NOMO-1 (cell line): ENCODE results near the gene ANKS3.

Source experiments
- DNase-seq, 2 experiments: peaks; one replicate each; lab custom pipeline; 2025; ENCODE audit not compliant: unreplicated experiment in 2 of 2; lab: John Stamatoyannopoulos, UW

The ANKS3 gene

DNA sequence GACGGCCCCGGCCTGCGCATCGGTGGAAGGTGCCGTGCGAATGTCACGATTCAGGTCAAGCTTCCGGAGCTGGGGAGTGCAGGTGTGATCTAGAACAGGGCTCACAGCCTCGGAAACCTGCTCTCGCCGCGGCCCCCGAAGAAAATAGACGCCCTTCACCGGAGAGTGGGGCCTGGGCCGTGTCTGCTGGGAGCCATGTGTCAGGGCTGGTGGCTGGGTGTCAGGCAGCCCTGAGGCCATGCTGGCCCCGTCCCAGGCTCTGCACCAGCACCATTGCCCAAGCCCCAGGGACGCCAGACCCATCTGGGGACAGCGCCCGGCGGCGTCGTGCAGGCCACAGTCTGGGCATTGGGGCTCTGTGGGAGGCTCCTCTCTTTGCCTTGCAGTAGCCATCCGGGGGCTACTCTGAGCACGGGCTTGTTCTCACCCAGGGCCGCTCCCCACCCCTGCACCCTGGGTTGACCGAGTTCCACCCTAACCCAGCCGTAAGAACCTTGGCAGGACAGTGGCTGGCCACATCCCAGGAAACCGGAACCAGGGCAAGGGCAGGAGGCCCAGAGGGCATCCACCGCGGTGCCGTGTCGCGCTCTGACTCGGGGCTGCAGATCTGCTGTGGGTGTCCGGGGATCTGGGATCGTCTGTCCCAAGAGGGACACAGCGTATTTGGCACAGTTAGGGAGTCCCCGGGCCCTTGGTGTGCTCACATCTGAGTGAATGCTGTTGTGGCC is 46.0 kb downstream of the ANKS3 start:
- DNase-seq = no peak

DNA sequence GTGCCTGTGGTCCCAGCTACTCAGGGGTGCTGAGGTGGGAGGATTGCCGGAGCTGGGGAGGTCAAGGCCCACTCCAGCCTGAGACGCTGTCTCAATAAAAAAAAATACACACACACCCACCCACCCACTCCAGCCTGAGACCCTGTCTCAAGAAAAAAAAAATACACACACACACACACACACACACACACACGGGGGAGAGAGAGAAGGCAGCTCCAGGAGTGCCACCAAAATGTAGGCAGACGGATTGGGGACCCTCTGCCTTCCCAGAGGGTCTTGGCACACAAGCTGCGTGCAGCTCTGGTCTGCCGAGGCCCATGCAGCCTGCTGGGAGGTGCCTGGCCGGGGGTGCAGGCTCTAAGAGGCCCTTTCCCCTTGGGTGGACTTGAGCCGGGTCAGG is 46.7 kb downstream of the ANKS3 start:
- no peak for DNase-seq

DNA sequence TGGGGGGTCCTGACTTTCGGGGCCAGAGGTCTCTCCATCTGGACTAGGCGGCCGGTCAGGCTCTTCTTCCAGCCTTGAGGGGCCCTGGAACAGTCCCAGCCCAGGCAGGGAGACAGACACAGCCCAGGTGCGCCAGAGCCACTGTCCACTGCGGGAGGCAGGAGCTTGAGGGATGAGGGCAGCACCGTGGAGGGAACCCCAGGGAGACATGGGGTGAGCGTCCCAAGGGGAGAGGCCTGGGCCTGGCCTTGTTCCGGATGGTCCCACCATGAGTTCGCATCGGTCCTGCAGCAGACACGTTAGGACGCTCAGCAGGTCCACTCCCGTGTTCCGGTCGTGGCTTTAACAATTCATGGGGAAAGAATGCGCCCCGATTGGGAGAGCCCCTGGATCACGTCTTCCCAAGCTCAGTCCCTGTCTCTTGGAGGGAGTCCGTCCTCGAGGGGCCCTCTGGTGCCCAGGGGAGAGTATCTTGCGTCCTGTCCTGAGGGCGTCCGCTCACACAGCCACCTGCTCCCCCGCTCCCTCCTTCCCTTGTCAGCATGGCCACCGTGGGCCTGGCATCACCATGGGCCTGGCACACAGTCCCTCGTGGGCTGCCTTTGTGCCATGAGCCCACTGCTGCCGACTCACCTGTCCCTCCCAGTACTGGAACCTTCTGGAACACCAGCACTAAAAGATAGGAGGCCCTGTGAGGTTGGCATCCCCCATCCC is 47.4 kb downstream of the ANKS3 start:
- DNase-seq = no peak

DNA sequence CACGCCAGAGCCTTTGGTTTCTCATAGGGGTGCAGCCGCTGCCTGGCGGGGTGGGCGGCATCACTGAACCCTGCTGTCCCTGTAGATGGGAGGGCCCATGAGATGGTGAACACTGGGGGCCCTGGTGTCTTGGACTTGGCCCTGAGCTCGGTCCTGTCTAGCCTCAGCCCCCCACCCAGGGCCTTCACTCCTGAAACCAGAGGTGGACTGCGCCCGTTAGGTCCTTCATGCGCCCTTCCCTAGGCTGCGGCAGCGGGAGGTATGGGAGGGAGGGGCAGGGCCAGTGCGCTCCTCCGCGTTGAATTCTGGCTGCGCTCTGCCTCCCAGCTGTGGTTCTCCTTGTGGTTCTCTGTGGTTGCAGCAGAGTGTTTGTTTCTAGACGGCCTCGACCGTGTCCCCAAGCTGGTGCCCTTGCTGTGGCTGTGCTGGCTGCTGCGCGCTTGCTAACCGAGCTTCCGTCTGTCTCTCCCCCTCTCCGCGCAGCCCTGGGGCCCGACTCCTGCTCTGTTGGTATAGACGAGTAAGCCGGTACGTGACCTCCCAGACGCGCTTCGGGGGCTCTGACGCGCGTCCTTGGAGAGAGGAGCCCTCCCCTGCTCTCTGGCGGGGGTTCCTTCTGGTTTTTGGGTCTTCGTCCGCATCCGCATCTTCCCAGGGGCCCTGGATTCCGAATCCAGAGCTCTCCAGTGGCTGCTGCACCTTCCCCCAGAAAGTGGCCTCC is 48.1 kb downstream of the ANKS3 start:
- no peak for DNase-seq

DNA sequence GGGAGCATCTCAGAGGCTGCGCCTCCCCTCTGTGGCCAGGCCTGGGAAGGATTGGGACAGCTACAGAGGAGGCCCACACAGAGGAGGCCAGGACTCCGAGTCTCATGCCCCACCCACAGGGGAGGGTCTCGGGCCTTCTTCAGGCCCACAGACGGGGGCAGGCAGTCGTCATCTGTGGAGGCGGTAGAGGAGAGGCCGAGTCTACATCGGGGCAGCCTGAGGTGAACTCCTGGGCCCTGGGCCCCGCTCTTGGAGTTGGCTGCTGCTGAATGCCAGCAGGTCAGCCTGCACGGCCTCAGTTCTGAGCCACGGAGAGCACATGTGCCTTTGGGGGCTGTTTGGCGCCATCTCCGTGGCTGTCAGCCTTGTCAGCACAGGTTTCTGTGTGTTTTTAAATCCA is 48.8 kb downstream of the ANKS3 start:
- DNase-seq = no peak

DNA sequence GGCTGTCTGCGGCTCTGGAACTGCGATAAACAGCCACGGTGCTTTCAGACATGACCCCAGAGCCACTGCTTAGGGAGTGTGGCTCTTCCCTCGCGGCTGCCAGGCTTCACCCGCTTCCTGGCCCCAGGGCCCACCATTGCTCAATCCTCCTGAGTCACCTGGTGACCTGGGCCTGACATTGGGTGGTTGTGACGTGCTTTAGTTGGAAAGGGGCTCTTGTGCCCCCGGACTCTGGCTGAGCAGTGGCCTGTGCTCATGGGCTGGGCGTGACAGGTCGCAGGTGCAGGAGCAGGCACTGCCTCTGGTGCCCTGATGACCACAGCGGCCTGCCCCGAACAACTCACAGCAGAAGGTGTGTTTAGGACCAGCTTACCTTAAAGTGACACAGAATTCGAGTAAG is 49.3 kb downstream of the ANKS3 start:
- no peak for DNase-seq

DNA sequence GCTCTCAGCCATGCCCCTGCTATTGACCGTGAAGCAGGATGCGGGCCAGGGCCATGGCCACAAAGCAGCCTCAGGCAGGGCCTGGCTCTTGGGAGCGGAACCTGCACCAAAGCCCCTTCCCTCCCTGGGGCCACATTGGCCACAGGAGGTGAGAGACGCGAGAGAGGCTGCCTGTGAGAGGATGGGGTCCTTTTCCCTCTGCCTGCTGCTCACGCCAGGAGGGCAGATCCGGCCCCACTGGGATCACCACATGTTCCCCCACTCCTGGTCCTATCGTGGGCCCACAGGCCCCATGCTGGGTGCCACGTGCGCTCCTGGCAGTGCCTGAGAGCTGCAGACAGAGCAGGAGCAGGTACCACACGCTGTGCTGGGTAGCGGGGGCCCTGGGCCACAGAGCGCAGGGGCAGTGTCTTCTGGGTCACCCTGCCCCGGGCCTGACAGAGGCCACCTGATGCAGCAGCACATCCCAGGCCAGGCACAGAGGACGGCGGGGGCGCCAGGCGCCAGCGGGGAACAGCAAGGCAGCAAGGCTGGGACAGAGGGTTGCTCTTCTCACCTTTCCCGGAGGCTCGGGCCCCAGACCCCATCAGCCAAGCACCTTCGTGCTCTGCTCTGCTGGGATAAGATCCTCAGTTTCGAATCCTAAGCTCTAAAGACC is 49.9 kb downstream of the ANKS3 start:
- no peak for DNase-seq

DNA sequence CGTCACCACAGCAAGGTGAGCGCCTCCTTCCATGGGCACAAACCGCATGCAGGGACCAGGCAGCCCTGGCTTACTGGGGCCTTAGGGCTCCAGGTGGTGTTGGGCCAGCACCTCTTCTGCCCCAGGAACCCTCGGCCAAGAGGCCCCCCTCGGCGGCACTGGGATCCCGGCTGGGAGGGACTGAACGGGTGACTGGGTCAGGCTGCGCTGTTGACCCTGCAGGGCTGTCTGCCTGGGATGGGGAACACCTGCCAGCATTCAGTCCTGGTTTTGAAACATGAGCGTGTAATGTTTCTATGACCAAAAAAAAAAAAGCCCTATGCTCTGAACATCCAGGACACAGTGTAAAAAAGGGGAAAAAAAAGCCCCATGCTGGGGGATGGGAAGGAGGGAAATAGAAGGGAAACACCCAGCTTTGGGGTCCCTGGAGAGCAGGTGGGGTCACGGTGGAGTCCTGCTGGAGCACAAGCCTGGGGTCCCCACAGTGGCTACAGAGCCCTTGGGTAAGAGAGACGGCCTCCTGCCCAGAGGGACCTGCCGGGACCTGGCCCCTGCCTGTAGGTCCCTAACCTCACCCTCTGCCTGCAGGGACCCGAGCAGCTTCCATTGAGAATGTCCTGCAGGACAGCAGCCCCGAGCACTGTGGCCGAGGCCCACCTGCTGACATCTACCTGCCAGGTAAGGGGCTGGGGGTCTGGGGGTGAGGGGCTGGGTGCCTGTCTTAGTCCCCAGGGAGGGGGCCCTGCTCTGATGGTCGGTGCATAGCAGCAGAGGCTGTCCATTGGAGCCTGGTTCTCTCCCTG is 50.6 kb downstream of the ANKS3 start:
- no peak for DNase-seq

DNA sequence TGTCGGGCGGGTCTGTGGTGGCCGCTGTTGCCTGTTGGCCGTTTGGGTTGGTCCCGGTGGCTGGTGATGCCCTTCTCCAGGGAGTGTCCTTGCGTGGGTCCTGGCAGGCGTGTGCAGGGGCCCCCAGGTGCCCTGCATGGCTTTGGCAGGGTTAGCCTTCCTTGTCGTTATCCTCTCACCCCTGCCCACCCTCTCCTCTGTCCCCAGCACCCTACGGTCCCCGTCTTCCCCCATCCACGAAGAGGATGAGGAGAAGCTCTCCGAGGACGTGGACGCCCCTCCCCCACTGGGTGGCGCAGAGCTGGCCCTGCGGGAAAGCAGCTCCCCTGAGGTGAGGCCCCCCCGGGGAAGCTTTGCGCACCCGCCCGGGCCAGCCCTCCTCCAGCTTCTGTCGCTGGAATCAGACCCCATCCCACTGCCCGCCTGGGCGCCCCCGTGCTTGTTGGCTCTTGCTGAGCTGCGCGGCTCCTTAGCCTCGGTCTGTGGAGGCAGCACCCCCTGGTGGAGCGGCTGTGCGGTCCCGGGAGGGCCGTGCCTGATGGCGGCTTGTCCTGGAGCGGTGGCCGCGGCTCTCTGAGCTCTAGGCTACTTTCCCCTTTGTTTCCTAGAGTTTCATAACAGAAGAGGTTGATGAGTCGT is 51.3 kb downstream of the ANKS3 start:
- DNase-seq = peak; percentile 74 to 76

DNA sequence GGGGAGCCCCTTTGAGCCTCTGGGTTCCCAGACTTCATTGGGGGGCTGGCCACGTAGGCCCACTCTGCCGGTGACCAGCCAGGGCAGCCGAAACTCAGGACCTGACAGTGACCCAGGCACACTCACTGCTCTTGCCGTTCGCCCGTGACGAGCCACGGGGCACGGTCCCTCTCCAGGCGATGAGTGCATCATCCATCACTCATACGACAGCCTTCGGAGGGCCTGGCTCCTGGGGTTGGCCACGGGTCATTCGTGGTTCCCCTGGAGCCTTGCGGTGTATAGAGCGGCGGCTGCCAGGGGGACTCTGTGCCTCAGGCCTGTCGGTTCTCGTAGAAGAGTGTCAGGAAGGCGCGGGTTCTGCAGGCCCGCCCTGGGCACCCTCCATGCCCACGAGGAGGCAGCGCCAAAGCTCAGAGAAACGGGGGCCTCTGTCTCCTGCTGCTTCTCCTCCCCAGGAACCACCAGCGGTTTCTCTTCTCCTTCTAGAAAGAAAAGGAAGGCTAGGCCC is 51.9 kb downstream of the ANKS3 start:
- DNase-seq = peak; percentile 41 to 42

DNA sequence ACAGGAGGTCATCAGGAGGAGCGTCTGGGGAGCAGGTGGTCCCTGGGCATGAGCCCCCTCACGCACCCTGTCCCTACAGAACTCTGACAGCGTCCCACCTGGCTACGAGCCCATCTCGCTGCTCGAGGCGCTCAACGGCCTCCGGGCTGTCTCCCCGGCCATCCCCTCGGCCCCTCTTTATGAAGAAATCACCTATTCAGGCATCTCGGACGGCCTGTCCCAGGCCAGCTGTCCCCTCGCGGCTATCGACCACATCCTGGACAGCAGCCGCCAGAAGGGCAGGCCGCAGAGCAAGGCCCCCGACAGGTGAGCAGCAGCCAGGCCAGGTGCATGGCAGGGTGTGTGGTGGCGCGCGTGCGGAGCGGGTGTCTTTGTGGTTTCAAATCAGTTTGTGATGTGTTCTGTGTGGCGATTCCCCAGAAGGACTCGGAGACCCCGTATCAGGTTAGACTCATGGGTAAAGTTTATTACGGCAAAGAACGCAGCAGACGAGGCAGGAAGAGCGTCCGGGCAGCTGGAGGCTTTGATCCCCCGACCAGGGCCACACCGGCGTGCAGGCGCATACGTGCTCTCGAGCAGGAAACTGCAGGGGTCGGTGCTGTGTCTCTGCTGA is 52.5 kb downstream of the ANKS3 start:
- DNase-seq = no peak

DNA sequence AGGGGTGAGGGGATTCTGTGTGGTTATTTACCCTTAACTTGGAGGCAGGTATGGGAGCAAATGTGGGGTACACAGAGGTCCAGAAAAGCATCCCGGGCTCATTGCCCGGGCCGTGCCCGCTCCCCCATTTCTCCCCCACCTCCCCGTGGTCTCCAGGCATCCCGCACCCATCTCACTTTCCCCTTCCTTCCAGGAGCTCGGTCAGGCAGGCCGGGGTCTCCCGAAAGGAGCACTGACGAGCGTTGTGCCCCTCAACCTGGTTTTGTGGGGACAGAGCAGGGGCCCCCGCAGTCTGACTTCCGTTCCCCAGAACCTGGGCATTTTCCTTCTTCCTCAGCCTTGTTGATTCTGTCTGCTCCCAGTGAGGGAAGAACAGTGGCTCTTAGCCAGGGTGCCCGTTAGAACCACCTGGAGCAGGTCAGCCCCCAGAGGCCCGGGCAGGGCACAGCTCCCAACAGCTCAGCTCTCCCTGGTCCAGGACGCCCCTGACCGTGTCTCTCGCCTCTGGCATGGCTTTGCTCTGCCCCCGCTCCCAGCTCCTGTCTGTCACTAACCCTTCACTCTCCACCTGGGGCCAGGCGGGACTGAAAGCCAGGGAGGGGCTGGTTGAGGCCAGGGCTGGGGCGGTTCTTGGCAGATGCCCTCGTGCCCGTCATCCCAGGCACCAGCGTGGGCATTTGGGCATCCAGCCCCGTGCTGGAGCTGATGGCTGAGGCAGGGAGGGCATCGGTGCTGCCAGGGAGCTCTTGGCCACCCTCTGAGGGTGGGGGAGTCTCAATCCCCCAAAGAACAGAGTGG is 53.2 kb downstream of the ANKS3 start:
- peak in 1 of 2 experiments; percentile 7 for DNase-seq

DNA sequence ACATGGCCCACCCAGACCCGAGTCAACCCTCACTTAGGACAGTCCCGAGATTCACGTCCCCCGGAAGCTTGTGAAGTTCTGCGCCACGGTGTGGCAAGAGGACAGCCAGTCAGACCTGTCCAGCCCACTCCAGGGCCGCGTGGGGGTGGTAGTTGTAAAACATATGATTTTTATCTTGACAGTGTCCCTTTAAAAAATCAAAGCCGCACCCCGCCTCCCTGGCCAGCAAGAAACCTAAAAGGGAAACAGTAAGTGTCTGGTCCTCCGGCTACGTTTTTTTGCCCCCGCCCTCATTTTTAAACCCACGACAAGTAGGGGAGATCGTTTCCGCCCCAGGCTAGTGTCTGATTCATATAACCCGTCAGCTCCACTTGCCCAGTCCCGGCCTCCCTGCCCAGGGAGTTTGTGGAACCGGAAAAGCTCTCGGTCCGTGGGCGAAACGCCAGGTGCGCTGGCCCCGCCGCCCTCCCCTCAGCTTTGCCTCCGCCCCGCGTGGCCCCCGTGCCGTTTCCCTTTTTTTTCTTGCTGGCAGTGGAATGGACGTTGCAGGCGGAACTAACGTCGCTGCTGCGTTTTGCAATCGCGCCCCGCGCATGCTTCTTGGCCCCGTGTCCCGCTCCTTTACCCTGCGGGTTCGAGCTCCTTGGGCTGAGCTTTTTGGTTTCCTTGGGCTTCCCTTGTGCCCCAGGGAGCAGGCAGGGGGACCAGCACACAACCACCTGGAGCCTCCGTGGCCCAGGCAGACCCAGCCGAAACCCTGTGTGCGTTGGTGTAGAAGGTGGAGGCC is 54.0 kb downstream of the ANKS3 start:
- peak; percentile 95 to 97 for DNase-seq

DNA sequence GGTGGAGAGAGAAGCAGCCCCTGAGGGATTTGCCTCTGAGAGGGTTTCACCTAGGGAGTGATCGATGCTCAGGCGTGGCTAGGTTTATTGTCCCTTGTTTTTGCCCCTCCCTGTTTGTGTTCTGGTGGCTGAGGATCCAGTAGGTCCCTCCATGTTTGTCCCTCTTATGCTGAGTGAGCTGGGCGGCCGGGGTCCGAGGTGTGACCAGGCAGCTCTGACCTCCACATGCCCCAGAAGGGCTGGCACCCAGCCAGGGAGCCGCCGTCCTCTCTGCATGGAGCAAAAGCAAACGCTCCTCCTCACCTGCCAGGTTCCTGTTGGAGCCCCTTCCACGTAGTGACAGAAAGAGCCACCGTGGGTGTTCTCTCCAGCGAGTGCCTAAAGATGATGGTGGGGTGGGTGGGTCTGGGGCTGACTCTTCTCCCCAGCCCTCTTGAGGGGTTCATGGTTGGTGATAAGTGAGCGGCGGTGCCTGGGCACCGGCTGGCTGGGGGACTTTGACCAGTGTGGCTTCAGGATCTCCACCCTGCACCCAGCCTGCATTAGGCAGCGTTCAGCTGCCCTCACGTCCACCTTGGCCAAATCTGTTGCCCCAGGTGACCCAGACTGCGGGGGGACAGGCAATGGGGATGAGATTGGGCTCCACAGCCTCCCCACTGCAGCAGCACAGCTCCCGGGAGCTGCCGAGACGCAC is 54.8 kb downstream of the ANKS3 start:
- DNase-seq = no peak

DNA sequence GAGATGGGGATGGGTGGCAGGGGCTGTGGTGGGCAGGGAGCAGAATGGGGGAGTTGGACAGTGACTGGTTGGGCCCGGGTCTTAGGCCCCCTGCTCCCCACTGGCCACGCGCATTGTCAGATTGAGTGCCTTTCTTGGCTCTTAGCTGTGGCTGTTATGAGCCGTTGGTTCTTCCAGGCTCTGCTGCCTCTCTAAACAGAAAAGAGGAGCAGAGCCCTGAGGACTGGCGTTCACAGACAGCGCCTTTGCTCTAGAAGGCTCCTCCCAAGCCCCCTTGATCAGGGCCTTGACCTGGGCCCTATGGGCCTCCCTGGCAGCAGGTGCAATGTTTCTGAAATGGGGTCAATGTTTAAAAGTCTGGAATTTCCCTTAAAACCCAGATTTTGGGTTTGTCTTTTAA is 55.5 kb downstream of the ANKS3 start:
- no peak for DNase-seq

DNA sequence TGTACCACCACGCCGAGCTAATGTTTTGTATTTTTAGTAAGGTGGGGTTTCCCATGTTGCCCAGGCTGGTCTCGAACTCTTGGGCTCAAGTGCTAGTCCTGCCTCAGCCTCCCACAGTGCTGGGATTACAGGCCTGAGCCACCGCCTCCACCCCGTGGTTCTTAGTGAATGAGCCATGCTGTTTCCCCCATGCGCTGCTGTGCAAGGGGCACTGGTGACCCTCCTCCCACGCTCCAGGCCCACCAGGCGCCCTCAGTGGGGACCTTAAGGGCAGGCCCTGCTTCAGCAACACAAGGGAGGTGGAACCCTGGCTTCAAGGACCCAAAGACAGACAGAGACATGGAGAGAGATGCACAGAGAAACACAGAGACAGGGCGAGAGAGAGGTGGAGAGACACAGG is 56.1 kb downstream of the ANKS3 start:
- no peak for DNase-seq

DNA sequence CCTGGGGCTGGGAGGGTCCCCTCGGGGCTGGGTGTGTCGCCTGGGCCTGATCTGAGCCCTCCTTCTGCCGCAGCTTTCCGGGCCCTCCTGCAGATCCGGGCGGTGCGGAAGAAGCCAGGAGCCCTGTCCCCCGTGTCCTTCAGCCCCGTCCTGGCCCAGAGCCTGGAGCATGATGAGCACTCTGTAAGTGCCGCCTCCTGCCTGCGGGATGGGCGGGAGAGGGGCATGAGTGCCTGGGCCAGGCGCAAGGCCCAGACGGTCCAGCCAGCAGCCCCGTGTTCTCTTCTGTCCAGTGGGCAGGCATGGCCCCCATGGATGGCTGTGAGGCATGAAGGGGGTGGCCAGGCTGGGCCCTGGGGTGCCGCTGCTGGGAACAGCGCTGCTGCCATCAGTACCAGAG is 56.7 kb downstream of the ANKS3 start:
- DNase-seq = no peak
